ENCODE results near the gene NBPF10. TPM values are rescaled to one million over a fixed set of nuclear protein-coding genes. Genes with fewer than 3 reads are reported as not detected.
"Not testable (repeated sequence)": the region's sequence is repeated elsewhere in the genome, so short reads cannot be mapped to it uniquely, and the experiment has no call there.

Gene NBPF10, protein sequence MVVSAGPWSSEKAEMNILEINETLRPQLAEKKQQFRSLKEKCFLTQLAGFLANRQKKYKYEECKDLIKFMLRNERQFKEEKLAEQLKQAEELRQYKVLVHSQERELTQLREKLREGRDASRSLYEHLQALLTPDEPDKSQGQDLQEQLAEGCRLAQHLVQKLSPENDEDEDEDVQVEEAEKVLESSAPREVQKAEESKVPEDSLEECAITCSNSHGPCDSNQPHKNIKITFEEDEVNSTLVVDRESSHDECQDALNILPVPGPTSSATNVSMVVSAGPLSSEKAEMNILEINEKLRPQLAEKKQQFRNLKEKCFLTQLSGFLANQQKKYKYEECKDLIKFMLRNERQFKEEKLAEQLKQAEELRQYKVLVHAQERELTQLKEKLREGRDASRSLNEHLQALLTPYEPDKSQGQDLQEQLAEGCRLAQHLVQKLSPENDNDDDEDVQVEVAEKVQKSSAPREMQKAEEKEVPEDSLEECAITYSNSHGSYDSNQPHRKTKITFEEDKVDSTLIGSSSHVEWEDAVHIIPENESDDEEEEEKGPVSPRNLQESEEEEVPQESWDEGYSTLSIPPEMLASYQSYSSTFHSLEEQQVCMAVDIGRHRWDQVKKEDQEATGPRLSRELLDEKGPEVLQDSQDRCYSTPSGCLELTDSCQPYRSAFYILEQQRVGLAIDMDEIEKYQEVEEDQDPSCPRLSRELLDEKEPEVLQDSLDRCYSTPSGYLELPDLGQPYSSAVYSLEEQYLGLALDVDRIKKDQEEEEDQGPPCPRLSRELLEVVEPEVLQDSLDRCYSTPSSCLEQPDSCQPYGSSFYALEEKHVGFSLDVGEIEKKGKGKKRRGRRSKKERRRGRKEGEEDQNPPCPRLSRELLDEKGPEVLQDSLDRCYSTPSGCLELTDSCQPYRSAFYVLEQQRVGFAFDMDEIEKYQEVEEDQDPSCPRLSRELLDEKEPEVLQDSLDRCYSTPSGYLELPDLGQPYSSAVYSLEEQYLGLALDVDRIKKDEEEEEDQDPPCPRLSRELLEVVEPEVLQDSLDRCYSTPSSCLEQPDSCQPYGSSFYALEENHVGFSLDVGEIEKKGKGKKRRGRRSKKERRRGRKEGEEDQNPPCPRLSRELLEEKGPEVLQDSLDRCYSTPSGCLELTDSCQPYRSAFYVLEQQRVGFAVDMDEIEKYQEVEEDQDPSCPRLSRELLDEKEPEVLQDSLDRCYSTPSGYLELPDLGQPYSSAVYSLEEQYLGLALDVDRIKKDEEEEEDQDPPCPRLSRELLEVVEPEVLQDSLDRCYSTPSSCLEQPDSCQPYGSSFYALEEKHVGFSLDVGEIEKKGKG (N-terminal part only)
- total RNA-seq (1 to 10 TPM; 2.9 to 8.6 (median 4.3) TPM), polyA plus RNA-seq (under 1 TPM; 0.08 to 0.22 TPM), total RNA-seq (9.0 reads per million, percentile 34 among the genes with 10 or more reads in this experiment)

DNA sequence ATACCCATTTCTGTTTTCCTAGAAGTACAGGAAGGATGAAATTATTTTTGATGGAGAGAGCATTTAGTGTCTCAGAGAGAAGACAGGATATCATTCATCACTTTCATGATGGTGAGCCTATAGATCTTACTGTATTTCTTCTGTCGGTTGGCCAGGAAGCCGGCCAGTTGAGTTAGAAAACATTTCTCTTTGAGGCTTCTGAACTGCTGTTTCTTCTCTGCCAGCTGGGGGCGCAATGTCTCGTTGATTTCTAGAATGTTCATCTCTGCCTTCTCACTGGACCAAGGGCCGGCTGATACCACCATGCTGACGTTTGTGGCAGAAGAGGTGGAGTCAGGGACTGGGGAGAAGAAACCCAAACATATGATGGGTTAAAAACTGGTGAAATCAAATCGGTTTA lies at the start of gene NBPF10:
Gene NBPF10, minus strand, starts transcription at position 340 of the 400 bp plus-strand sequence. Its CDS starts 35 bp downstream, at position 305.
- H3K36me3 Mint-ChIP-seq; H3K27me3 ChIP-seq (ENCODE audit: control insufficient read depth in 2 of 2, insufficient read depth in 2 of 2, low read length in 2 of 2); ATAC-seq; H3K4me3 Mint-ChIP-seq; H3K4me3 ChIP-seq (ENCODE audit: low read length); H3K9me3 Mint-ChIP-seq; H3K4me1 ChIP-seq (ENCODE audit: control insufficient read depth in 2 of 2, insufficient read depth in 2 of 2, low read length in 2 of 2); H3K36me3 ChIP-seq (ENCODE audit: control insufficient read depth in 2 of 3, insufficient read depth in 3 of 3, low read length in 3 of 3); H3K27me3 Mint-ChIP-seq; H3K27ac Mint-ChIP-seq; H3K27ac ChIP-seq (ENCODE audit: low read depth, low read length); POLR2A ChIA-PET; CTCF ChIA-PET; H3K4me1 Mint-ChIP-seq; intact Hi-C loops (cut with micrococcal nuclease); H3K9me3 ChIP-seq (ENCODE audit: control insufficient read depth in 2 of 3, low read length in 3 of 3): not testable (repeated sequence)
- peak in 2 of 9 donors; percentile 1 to 17 for DNase-seq

DNA sequence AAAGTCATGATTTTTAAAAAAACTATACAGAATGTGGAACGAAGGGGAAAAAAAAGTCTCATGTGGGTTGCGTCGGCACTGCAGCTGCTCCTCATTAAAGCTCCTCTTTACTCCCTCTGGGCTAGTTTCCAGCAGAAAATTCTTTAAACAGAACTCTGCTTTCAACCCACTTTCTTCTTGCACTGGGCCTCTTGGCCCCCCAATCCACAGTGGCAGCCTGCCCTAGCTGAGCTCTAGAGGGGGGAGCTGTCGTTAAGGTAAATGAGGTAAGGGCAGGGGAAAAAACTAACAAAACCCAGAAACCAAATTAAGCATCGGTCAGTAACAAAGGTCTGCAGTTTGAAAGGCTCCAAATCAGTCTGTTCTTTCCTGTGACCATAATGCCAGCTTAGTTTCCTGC lies 29.9 kb upstream of the NBPF10 start:
- H3K4me3 Mint-ChIP-seq; H3K27me3 ChIP-seq (ENCODE audit: control insufficient read depth in 2 of 2, insufficient read depth in 2 of 2, low read length in 2 of 2); H3K9me3 ChIP-seq (ENCODE audit: control insufficient read depth in 2 of 3, low read length in 3 of 3); H3K36me3 Mint-ChIP-seq; ATAC-seq; H3K36me3 ChIP-seq (ENCODE audit: control insufficient read depth in 2 of 3, insufficient read depth in 3 of 3, low read length in 3 of 3); intact Hi-C loops (cut with micrococcal nuclease); H3K4me1 Mint-ChIP-seq; H3K27me3 Mint-ChIP-seq; H3K27ac ChIP-seq (ENCODE audit: low read depth, low read length); H3K27ac Mint-ChIP-seq; POLR2A ChIA-PET; H3K4me1 ChIP-seq (ENCODE audit: control insufficient read depth in 2 of 2, insufficient read depth in 2 of 2, low read length in 2 of 2); H3K4me3 ChIP-seq (ENCODE audit: low read length); H3K9me3 Mint-ChIP-seq; DNase-seq; CTCF ChIA-PET: not testable (repeated sequence)

DNA sequence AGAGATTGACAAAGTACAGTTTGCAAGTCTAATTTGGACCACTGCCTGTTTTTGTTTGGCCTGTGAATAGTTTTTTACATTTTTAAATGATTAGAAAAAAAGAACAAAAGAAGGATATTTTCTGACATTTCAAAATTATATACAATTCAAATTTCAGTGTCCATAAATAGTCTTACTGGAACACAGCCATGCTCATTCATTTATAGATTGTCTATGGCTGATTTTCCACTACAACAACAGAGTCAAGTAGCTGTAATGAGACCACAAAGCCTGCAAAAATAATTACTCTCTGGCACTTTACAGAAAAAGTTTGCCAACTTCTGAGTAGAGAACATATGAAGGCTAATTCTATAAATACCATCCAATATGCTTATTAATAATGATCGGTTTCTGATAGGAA lies 23.1 kb upstream of the NBPF10 start:
- CTCF ChIA-PET; H3K27ac ChIP-seq (ENCODE audit: low read depth, low read length); H3K4me1 ChIP-seq (ENCODE audit: control insufficient read depth in 2 of 2, insufficient read depth in 2 of 2, low read length in 2 of 2); H3K27me3 ChIP-seq (ENCODE audit: control insufficient read depth in 2 of 2, insufficient read depth in 2 of 2, low read length in 2 of 2); H3K9me3 ChIP-seq (ENCODE audit: control insufficient read depth in 2 of 3, low read length in 3 of 3); H3K36me3 Mint-ChIP-seq; DNase-seq; ATAC-seq; H3K4me3 ChIP-seq (ENCODE audit: low read length); intact Hi-C loops (cut with micrococcal nuclease); H3K27ac Mint-ChIP-seq; H3K9me3 Mint-ChIP-seq; POLR2A ChIA-PET; H3K36me3 ChIP-seq (ENCODE audit: control insufficient read depth in 2 of 3, insufficient read depth in 3 of 3, low read length in 3 of 3); H3K4me3 Mint-ChIP-seq; H3K4me1 Mint-ChIP-seq; H3K27me3 Mint-ChIP-seq: not testable (repeated sequence)

DNA sequence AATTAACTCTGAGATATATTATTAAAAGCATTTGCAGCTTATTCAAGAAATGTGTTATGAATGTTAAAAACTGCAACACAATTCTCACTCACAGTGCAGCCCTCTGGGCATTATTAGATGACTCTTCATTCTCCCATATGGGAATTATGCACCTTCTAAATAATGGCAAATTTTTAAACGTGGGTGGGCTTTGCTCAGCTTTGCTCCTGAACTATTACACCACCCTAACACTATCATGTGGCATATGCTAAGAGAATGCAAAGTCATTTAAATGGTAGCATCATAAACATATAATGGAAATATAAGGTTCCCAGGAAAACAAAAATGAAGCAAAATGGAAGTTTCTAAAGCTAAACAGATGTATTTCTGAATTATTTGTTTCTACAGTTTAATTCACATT lies 22.7 kb upstream of the NBPF10 start:
- CTCF ChIA-PET; H3K27ac ChIP-seq (ENCODE audit: low read depth, low read length); H3K36me3 ChIP-seq (ENCODE audit: control insufficient read depth in 2 of 3, insufficient read depth in 3 of 3, low read length in 3 of 3); intact Hi-C loops (cut with micrococcal nuclease); POLR2A ChIA-PET; H3K36me3 Mint-ChIP-seq; H3K4me1 ChIP-seq (ENCODE audit: control insufficient read depth in 2 of 2, insufficient read depth in 2 of 2, low read length in 2 of 2); H3K27ac Mint-ChIP-seq; H3K9me3 Mint-ChIP-seq; DNase-seq; H3K9me3 ChIP-seq (ENCODE audit: control insufficient read depth in 2 of 3, low read length in 3 of 3); H3K4me1 Mint-ChIP-seq; H3K4me3 ChIP-seq (ENCODE audit: low read length); ATAC-seq; H3K4me3 Mint-ChIP-seq; H3K27me3 ChIP-seq (ENCODE audit: control insufficient read depth in 2 of 2, insufficient read depth in 2 of 2, low read length in 2 of 2); H3K27me3 Mint-ChIP-seq: not testable (repeated sequence)

Other genes with a start within 250 kb of the NBPF10 start
- 1 to 10 TPM; 1.2 to 4.8 (median 2.6) TPM for gene ITGA10, start 234.8 kb downstream of the NBPF10 start, total RNA-seq
- under 1 TPM in 1 of 2 donors, not detected in 1; 0.20 TPM for gene ITGA10, start 234.8 kb downstream of the NBPF10 start, polyA plus RNA-seq
- 10 to 100 TPM; 16.4 to 40.4 (median 37.7) TPM for gene PEX11B, start 226.1 kb downstream of the NBPF10 start, total RNA-seq
- gene PEX11B, start 226.1 kb downstream of the NBPF10 start, polyA plus RNA-seq: 10 to 100 TPM; 39.9 to 57.1 TPM
- 100 to 1,000 TPM; 115 to 182 (median 120) TPM for gene RBM8A, start 217.3 kb downstream of the NBPF10 start, total RNA-seq
- 100 to 1,000 TPM; 152 to 156 TPM for gene RBM8A, start 217.3 kb downstream of the NBPF10 start, polyA plus RNA-seq
- 10 to 100 TPM; 31.6 to 59.2 (median 47.6) TPM for gene LIX1L, start 186.8 kb downstream of the NBPF10 start, total RNA-seq
- 10 to 100 TPM; 29.3 to 32.1 TPM for gene LIX1L, start 186.8 kb downstream of the NBPF10 start, polyA plus RNA-seq
- gene ANKRD34A, start 180.2 kb downstream of the NBPF10 start, total RNA-seq: 1 to 10 TPM in 3 of 5 experiments, under 1 TPM in 2; 0.54 to 1.5 (median 1.2) TPM
- gene ANKRD34A, start 180.2 kb downstream of the NBPF10 start, polyA plus RNA-seq: under 1 TPM; 0.11 to 0.22 TPM
- gene POLR3GL, start 180.1 kb downstream of the NBPF10 start, total RNA-seq: 10 to 100 TPM; 20.7 to 37.5 (median 25.5) TPM
- gene POLR3GL, start 180.1 kb downstream of the NBPF10 start, polyA plus RNA-seq: 100 to 1,000 TPM in 1 of 2 donors, 10 to 100 TPM in 1; 99.6 to 113 TPM
- gene TXNIP, start 148.2 kb downstream of the NBPF10 start, total RNA-seq: 1,000 to 10,000 TPM in 1 of 5 experiments, 100 to 1,000 TPM in 4; 498 to 1,101 (median 659) TPM
- gene TXNIP, start 148.2 kb downstream of the NBPF10 start, polyA plus RNA-seq: 1,000 to 10,000 TPM; 3,808 to 5,430 TPM
- not detected for gene HJV, start 123.1 kb downstream of the NBPF10 start, total RNA-seq
- gene HJV, start 123.1 kb downstream of the NBPF10 start, polyA plus RNA-seq: not detected
- gene NOTCH2NLA, start 84.2 kb upstream of the NBPF10 start, total RNA-seq: 10 to 100 TPM; 44.9 to 97.5 (median 82.2) TPM
- 10 to 100 TPM; 15.7 to 18.3 TPM for gene NOTCH2NLA, start 84.2 kb upstream of the NBPF10 start, polyA plus RNA-seq

Measured in naive thymus-derived CD4-positive, alpha-beta T cell (primary cell).